Small intestine (tissue), 16 donors: ENCODE data around the gene FFAR3. TPM values are rescaled to one million over a fixed set of nuclear protein-coding genes. Genes with fewer than 3 reads are reported as not detected.

Experiments used
- DNase-seq, 2 donors: peaks; one replicate each; pipeline versions ENCODE4 v3.0.0 to v3.0.0-alpha.2; 2013
- FAIRE-seq: peaks from 2 replicates; lab custom pipeline; 2012; peaks lifted over from hg19 to GRCh38; lab: Jason Lieb, UNC
- H3K27ac ChIP-seq, 3 donors: one replicate each; pipeline ENCODE4 v1.5.1; 2013; ENCODE audit warnings: low read length in 2 of 3, mild to moderate bottlenecking in 2 of 3, control low read depth in 1 of 3, inconsistent platforms in 1 of 3, low read depth in 1 of 3, moderate library complexity in 1 of 3
- H3K27me3 ChIP-seq, 3 donors: one replicate each; pipeline ENCODE4 v1.6.1; 2013; ENCODE audit warnings: low read length in 3 of 3, inconsistent platforms in 1 of 3; ENCODE audit not compliant: control insufficient read depth in 3 of 3, insufficient read depth in 3 of 3
- H3K36me3 ChIP-seq, 3 donors: one replicate each; pipeline ENCODE4 v1.6.1; 2013; ENCODE audit warnings: low read length in 3 of 3, inconsistent platforms in 1 of 3, low read depth in 1 of 3, mild to moderate bottlenecking in 1 of 3, moderate library complexity in 1 of 3; ENCODE audit not compliant: control insufficient read depth in 3 of 3, insufficient read depth in 2 of 3
- H3K4me1 ChIP-seq, 3 donors: one replicate each; pipeline ENCODE4 v1.6.1; 2013; ENCODE audit warnings: low read length in 2 of 3, inconsistent platforms in 1 of 3, low read depth in 1 of 3, mild to moderate bottlenecking in 1 of 3, moderate library complexity in 1 of 3; ENCODE audit not compliant: control insufficient read depth in 3 of 3, insufficient read depth in 2 of 3
- H3K4me3 ChIP-seq, 3 donors: one replicate each; pipeline ENCODE4 v1.5.1; 2013; ENCODE audit warnings: low read length in 3 of 3, control low read depth in 1 of 3, inconsistent platforms in 1 of 3, low read depth in 1 of 3, mild to moderate bottlenecking in 1 of 3, moderate library complexity in 1 of 3
- H3K9me3 ChIP-seq, 2 donors: one replicate each; pipeline ENCODE4 v1.6.1; 2013; ENCODE audit warnings: low read depth in 1 of 2, low read length in 1 of 2; ENCODE audit not compliant: control insufficient read depth in 2 of 2, insufficient read depth in 1 of 2
- WGBS, 3 donors: extraction: QIAGEN DNeasy Blood & Tissue Kit; methylation state at CpG; one replicate each; pipeline ENCODE4 v1.1.7; 2013; 5-methylcytosine and 5-hydroxymethylcytosine counted together
- long read RNA-seq, 10 donors: transcript quantifications; one replicate each; lab custom pipeline, GENCODE V29; 2026
- polyA plus RNA-seq, 4 donors: library from polyadenylated mRNA; stranded (reverse) in 3 of 4; unstranded in 1 of 4; fragments of 200-250 nt in 3 of 4; fragments of 120-200 nt in 1 of 4; gene quantifications; one replicate each; pipeline versions ENCODE4 v1.2.1 to v1.2.3, GENCODE V29; 2013
- donor health status: healthy with polysubstance abuse.
- donor health status: control.
- donor health status: control.
- donor health status: Bipolar disorder and iron deficiency.
- donor health status: healthy.

Gene FFAR3, protein sequence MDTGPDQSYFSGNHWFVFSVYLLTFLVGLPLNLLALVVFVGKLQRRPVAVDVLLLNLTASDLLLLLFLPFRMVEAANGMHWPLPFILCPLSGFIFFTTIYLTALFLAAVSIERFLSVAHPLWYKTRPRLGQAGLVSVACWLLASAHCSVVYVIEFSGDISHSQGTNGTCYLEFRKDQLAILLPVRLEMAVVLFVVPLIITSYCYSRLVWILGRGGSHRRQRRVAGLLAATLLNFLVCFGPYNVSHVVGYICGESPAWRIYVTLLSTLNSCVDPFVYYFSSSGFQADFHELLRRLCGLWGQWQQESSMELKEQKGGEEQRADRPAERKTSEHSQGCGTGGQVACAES
- polyA plus RNA-seq, result 1 to 10 TPM in 1 of 4 donors, under 1 TPM in 1, not detected in 2; 0.50 to 1.0 TPM
- long read RNA-seq, donor 1, result 0 reads
- long read RNA-seq, donor 2, result 0 reads
- long read RNA-seq, donor 3, result 0 reads
- long read RNA-seq, donor 4, result 0 reads
- long read RNA-seq, donor 5, result 0 reads
- long read RNA-seq, donor 6, result 0 reads
- long read RNA-seq, donor 7, result 0 reads
- long read RNA-seq, donor 8, result 0 reads
- long read RNA-seq, donor 9, result 0 reads
- long read RNA-seq, donor 10, result 0 reads

DNA sequence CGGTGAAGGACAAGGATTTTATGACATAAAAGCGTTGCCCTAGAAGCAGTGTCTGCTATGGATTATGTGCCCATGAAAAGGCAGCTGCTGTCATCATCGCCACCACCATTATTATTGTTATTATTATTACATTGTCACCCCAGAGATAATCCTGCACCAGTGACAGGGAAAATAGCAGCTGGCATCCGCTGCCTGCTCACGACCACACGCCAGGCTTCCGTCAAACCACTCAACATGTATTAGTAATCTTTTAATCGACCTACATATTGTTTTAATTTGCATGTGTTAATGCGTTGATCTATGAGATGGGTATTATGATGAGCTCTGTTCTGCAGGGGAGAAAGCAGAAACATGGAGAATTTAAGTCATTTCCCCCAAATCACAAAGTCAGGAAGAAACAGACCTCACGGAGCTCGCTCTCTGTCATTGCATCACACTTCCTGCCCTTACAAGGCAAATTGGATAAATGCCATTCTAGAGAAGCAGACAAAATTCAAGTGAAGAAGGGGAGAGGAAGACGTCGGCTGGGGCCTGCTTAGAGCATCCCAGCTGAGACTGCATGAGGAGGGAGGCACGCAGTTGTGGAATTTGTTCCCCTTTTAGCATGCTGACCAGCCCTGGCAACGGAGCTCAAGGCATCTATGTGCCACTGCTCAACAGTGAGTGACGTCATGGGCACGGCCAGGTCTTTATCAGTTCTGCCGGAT is at the start of gene FFAR3:
Gene FFAR3, plus strand, starts transcription at position 594 of the 707 bp plus-strand sequence. CDS start 431 bp downstream, outside the sequence.
- Histone ChIP-seq H3K9me3 (no peaks in the 10 kb centered on the region), H3K4me1 (no peaks in the 10 kb centered on the region), H3K4me3 (no peak within 1 kb of the TSS), H3K27me3 (no peaks in the 10 kb centered on the region), H3K36me3 (no peaks in the 10 kb centered on the region), H3K27ac (no peak within 1 kb of the TSS)
- whole genome bisulfite sequencing, 3 donors, result 53 to 65% (median 62%) methylated on average over 18 of the region's 18 CpGs
- FAIRE-seq (no peak), DNase-seq (no peak)

DNA sequence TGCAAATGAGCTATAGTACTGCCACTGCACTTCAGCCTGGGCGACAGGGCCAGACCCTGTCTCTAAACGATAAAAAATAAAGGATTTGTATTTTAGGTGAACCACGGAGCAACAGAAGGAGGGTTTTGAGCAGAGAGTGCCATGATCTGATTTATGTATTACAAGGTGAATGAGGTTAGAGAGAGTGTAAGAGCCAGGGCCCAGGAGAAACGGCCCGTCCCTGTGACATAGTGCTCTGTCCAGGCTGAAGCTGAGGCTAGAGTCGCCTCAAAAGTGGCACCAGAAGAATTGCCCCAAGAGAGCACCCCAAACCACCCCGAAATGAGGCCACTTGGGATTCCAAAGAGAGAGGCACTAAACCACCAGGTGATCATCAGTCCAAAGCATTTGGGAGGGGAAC is 49.4 kb upstream of the FFAR3 start:
- Histone ChIP-seq H3K36me3 (no peaks in the 10 kb centered on the region), H3K9me3 (no peaks in the 10 kb centered on the region), H3K27me3 (no peaks in the 10 kb centered on the region), H3K4me3 (no peak overlapping the region), H3K4me1 (peaks cover 0 to 6% (median 0%) of the 10 kb centered on the region in 3 donors), H3K27ac (no peak overlapping the region)
- 69 to 88% (median 78%) methylated on average over 7 of the region's 7 CpGs for WGBS, 3 donors
- DNase-seq (no peak), FAIRE-seq (no peak)

DNA sequence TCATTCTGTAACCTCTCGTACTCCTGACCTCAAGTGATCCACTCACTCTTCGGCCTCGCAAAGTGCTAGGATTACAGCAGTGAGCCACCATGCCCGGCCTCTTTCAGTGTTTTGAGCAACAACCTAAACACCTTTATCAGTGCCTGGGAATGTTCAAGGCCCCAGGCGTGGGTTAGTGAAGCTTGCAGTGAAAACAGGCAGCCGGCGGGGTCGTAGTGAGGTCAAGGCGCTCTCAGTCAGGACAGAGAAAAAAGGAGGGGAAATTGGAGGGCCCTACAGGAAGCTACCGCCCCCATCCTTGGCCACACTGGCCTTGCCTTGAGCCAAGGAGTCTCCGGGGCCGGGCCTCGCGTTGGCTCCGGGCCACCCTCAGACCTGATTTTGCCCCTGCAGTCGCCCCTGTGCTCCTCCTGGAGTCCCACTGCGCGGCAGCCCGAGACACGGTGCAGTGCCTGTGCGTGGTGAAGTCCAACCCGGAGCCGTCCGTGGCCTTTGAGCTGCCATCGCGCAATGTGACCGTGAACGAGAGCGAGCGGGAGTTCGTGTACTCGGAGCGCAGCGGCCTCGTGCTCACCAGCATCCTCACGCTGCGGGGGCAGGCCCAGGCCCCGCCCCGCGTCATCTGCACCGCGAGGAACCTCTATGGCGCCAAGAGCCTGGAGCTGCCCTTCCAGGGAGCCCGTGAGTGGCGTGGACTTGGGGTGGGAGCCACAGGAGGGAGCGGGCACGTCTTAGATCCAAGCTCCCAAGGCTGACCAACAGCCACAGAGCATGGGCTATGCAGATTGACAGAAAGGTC is 48.6 kb upstream of the FFAR3 start:
- no peaks in the 10 kb centered on the region for H3K36me3 ChIP-seq
- WGBS, 3 donors, result 76 to 84% (median 78%) methylated on average over 46 to 47 of the region's 47 CpGs
- H3K9me3 ChIP-seq, result no peaks in the 10 kb centered on the region
- H3K4me1 ChIP-seq, result peaks cover 0 to 6% (median 0%) of the 10 kb centered on the region in 3 donors
- no peak for FAIRE-seq
- no peak overlapping the region for H3K27ac ChIP-seq
- no peak overlapping the region for H3K4me3 ChIP-seq
- DNase-seq, result peak in 1 of 2 donors; percentile 26
- H3K27me3 ChIP-seq, result no peaks in the 10 kb centered on the region

DNA sequence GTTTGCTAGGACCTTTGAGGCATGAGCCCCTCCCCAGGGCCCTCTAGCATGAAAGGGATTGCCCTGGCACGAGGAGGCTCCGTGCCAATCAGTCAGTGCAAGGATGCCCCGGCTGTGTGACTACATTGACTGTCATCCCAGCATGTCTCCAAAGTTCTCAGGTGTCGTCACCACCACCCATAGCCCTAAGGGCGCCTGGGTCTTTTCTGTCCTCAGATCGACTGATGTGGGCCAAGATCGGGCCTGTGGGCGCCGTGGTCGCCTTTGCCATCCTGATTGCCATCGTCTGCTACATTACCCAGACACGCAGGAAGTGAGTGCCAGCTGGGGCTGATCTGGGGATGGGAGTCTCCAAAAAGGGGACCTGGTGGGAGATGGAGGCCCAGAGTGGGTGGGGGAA is 47.9 kb upstream of the FFAR3 start:
- no peak for DNase-seq
- Histone ChIP-seq H3K36me3 (no peaks in the 10 kb centered on the region), H3K4me3 (no peak overlapping the region), H3K27ac (no peak overlapping the region), H3K9me3 (no peaks in the 10 kb centered on the region), H3K27me3 (no peaks in the 10 kb centered on the region), H3K4me1 (peaks cover 0 to 6% (median 0%) of the 10 kb centered on the region in 3 donors)
- FAIRE-seq, result no peak
- 79 to 87% (median 83%) methylated on average over 12 of the region's 12 CpGs for WGBS, 3 donors

DNA sequence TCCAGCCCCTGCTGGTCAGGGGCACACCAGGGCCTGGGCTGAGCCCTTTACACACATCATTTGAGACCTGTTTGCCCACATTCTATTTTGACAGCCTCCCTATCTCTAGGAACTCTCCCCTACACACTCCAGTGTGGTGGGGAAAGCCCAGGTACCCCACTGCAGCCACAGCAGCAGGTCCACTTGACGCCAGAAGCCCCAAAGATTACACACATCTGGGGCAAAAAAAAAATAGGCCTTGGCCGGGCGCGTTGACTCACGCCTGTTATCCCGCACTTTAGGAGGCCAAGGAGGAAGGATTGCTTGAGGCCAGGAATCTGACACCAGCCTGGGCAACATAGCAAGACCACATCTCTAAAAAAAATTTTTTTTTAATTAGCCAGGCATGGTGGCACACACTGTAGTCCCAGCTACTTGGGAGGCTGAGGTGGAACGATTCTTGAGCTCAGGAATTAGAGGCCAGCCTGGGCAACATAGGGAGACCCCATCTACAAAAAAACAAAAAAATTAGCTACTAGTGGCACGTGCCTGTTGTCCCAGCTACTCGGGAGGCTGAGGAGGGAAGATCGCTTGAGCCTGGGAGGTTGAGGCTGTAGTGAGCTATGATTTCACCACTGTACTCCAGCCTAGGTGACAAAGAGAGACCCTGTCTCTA is 47.3 kb upstream of the FFAR3 start:
- FAIRE-seq, result no peak
- 84 to 95% (median 88%) methylated on average over 10 of the region's 10 CpGs for WGBS, 3 donors

DNA sequence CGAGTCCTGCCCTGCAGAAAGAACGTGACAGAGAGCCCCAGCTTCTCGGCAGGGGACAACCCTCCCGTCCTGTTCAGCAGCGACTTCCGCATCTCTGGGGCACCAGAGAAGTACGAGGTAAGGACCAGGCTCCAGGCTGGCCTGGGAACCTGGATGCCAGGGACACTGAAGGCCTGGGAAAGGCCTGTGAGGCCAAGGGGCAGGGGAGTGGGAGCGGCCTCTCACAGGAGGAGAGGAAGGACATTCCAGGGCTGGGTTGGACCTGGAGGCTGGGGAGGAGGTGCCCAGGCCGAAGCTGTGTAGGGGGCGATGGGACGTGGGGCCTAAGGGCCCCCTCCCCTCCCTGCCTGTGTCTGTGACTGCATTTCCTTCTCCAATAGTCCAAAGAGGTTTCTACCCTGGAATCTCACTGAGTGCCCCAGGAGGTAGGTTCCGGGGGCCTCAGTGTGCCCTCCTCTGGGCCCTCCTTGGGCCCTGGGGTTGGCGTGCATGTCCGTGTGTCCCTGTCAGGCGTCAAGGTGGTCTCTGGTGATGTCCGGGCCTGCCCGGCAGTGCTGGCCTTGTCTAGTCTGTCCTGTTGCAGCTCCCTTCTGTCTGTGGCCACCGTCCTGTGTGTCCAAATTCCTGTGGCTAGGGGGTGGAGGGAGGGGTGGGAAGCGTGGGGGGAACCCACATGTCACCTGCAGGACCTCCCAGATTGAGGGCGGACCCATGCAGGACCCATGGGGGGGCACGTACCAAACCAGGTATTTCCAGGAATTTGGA is 46.2 kb upstream of the FFAR3 start:
- 79 to 87% (median 84%) methylated on average over 20 to 21 of the region's 21 CpGs for WGBS, 3 donors
- no peak for FAIRE-seq
- H3K36me3 ChIP-seq, result no peaks in the 10 kb centered on the region

More for the DNA sequence above, 47.3 kb upstream of the FFAR3 start:
- Histone ChIP-seq H3K27ac (no peak overlapping the region), H3K27me3 (no peaks in the 10 kb centered on the region), H3K36me3 (no peaks in the 10 kb centered on the region), H3K4me1 (peaks cover 0 to 6% (median 0%) of the 10 kb centered on the region in 3 donors), H3K4me3 (no peak overlapping the region), H3K9me3 (no peaks in the 10 kb centered on the region)
- no peak for DNase-seq

DNA sequence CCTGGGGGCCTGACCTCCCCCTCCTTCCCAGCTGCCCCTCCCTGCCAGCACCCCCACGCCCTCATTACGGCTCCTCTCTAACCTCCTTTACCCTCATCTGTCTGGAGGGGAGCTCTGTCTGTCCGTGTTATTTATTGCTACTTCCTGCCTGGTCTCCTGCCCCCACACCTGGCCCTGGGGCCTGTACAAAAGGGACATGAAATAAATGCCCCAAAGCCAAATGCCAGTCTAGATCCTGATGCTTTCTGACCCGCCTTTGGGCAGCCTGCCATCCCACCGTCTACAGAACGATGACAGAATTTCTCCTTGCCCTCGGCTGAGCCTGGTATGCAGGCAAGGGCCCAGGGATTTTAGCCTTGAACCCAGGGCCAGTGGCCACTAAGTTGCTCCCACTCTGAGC is 44.7 kb upstream of the FFAR3 start:
- DNase-seq, result no peak
- no peak for FAIRE-seq

More for the DNA sequence above, 46.2 kb upstream of the FFAR3 start:
- H3K4me1 ChIP-seq, result peaks cover 0 to 6% (median 0%) of the 10 kb centered on the region in 3 donors
- no peak for DNase-seq
- H3K27ac ChIP-seq, result no peak overlapping the region
- no peaks in the 10 kb centered on the region for H3K27me3 ChIP-seq
- no peak overlapping the region for H3K4me3 ChIP-seq
- H3K9me3 ChIP-seq, result no peaks in the 10 kb centered on the region

More for the DNA sequence above, 44.7 kb upstream of the FFAR3 start:
- H3K9me3 ChIP-seq, result no peaks in the 10 kb centered on the region
- H3K4me3 ChIP-seq, result no peak overlapping the region
- peaks cover 0 to 6% (median 0%) of the 10 kb centered on the region in 3 donors for H3K4me1 ChIP-seq
- no peaks in the 10 kb centered on the region for H3K27me3 ChIP-seq
- H3K36me3 ChIP-seq, result no peaks in the 10 kb centered on the region
- WGBS, 3 donors, result 23 to 45% (median 24%) methylated on average over 5 to 7 of the region's 7 CpGs
- H3K27ac ChIP-seq, result no peak overlapping the region
